CD4-positive, alpha-beta T cell treated with Interleukin-17A for 4 hours (primary cell): Measurements from ENCODE around the gene KLHL6.
A peak's percentile ranks its signal among the peaks of the same experiment; 100 is the strongest.
"Not testable (repeated sequence)": the region's sequence is repeated elsewhere in the genome, so short reads cannot be mapped to it uniquely, and the experiment has no call there.

Experiments used
- DNase-seq: peaks from one replicate; pipeline ENCODE4 v3.0.0-alpha.2; 2020; ENCODE audit warnings: mixed read lengths

KLHL6 gene, protein sequence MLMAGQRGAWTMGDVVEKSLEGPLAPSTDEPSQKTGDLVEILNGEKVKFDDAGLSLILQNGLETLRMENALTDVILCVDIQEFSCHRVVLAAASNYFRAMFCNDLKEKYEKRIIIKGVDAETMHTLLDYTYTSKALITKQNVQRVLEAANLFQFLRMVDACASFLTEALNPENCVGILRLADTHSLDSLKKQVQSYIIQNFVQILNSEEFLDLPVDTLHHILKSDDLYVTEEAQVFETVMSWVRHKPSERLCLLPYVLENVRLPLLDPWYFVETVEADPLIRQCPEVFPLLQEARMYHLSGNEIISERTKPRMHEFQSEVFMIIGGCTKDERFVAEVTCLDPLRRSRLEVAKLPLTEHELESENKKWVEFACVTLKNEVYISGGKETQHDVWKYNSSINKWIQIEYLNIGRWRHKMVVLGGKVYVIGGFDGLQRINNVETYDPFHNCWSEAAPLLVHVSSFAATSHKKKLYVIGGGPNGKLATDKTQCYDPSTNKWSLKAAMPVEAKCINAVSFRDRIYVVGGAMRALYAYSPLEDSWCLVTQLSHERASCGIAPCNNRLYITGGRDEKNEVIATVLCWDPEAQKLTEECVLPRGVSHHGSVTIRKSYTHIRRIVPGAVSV

GRCh38 chr3:183555541-183556081, at the start of gene KLHL6:
Gene KLHL6 (minus strand): TSS chr3:183555706. CDS start chr3:183555653, 53 bp downstream.
- peak; percentile 79 for DNase-seq

DNA sequence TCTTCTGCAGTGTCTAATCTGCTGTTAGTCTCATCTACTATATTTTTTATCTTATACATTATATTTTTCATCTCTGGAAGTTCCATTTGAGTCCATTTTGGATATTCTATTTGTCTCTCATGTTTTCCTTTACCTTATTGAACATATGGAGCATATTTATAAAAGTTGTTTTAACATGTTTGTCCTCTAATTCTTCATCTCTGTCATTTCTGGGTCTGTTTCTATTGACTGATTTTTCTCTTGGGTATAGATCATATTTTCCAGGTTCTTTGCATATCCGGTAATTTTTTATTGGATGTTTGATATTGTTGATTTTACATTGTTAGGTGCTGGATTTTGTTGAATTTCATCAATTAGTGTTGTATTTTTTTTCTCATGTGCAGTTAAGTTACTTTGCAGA, 42.5 kb upstream of the KLHL6 start:
- no peak for DNase-seq

DNA sequence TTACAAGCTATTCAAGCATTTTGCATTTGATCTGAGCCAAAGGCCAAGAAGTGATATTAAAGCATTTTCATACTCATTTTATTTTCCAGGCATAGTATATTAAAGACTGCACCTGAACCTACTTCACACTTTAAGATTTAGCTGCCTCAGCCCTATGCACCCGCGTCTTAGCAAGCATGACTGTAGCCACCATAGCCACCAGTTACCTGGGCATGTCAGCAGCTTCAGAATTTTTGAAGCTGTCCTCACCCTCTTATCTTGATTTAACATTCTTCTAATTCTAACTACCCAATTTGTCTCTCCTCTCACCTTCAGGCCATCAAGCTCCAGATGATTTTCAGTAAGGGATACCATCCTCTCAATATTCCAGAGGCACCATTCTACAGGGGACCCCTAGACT, 39.1 kb upstream of the KLHL6 start:
- DNase-seq: no peak

- DNase-seq: no peak
Observed at GRCh38 chr3:183592821-183593220, 37.3 kb upstream of the KLHL6 start.

DNA sequence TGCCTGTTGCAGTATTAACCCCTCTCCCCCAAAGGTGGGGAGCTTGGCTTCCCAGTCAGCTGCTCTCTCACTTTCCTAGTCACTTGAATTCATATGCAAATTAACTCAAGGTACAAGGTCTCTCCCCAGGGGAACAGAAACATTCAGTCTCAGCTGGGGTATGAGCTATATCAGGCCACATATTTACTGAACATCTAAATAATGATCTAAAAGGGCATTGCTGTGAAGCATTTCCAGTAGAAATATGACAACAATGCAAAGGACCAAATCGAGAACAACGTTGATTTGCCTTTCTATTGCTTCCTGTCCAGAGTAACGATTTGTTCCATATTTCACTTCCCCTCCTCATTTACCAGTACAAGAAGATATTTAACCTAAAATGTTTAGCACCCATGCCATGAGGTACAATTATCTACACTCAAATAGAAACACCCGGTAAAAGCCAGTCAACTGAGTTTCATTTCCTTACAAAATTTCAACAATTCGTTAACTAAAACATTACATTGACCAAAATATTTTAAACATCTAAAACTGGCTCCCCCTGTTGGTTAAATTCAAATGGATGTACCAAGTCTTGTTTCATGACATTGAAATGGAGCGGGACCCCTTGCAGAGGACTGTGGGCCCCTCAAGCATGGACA, 36.5 kb upstream of the KLHL6 start:
- DNase-seq: peak; percentile 9

- DNase-seq: no peak
Observed at GRCh38 chr3:183590442-183590841, 34.9 kb upstream of the KLHL6 start.

- peak; percentile 29 for DNase-seq
Observed at GRCh38 chr3:183587336-183587735, 31.8 kb upstream of the KLHL6 start.

GRCh38 chr3:183586477-183586876, 31.0 kb upstream of the KLHL6 start:
- DNase-seq: peak; percentile 58

DNA sequence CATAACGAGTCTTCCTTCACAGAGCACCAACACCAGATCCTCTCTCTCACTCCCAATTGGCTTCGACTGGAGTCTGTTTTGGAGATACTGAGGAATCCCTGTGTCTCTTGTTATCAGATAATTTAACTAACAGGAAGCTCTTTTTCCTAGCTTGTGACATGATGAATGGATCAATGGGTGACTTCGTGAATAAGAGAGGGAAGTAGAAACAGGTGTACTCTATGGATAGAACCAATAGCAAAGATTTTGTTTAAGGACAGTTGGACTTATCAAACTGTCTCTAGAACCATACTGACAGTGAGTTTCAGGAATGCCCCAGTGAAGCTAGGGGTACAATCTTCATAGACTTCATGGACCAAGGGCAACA, 29.4 kb upstream of the KLHL6 start:
- DNase-seq: no peak

GRCh38 chr3:183584246-183584913, 28.9 kb upstream of the KLHL6 start:
- DNase-seq: no peak

DNA sequence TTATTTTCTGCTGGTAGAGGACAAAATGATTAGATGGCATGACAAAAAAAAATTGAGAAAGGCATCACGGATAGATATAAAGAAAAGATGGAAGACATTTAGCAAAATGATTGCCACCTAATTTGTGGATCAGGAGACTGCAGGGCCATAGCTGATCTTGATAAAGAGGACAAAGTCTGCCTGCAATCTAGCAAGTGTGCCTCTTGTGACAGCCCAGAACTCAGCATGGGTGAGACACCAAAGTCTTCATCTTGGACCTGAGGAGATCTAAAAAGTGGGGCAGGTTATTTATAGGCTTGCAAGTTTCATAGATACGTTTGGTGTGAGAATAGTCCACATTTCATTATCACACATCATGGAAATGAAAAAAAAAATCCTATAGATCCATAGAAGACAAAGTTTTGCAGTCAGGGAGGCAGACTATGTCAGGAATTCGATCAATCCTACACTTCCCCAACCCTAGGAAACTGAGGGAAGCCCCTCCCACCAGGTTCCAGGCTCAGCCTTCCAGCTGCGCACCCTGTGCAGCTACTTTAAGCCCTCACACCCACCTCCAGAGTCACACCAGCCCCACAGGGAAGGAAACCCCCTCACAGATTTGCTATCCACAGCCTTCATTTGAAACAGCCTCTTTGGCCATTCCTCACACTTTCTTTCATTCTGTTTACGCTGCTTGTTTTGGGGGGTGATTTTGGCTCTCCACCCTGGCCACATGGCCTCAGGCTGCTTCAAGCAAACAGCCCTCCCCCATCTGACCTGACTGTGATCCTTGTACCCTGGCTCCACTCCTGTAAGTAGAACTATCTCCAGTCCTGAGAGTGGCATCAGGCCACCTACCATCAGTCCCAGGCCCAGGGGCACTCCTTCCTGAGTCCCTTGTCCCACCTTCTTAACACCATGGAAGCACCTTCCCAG, 28.1 kb upstream of the KLHL6 start:
- DNase-seq: no peak

- no peak for DNase-seq
Observed at GRCh38 chr3:183582161-183582560, 26.7 kb upstream of the KLHL6 start.

DNA sequence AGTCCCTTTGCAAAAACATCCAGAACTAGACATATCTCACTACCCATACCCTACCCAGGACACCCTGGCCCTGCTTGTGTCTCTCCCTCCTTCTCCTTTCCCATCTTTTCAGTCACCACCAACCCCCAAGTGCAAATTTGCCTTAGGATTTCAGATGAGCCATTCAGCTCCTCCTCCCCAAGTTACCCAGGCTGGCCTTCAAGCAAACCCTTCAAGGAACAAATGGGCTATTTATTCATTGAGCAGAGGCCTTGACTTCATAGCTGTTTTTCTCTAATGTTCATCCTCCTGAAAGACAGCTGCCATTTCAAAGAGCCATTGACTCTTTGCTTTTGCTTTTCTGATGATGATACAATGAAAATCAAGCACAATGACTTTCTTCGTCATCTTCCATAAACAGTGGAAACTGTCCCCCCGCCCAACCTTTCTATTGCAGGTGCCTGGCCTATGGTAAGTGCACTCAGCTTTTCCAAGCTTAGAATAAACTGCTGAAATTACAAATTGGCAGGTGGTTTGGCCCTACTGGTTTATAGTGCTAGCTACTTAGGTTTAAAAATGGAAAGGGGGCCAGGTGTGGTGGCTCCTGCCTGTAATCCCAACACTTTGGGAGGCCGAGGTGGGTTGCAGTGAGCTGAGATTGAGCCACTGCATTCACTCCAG, 26.1 kb upstream of the KLHL6 start:
- no peak for DNase-seq

DNA sequence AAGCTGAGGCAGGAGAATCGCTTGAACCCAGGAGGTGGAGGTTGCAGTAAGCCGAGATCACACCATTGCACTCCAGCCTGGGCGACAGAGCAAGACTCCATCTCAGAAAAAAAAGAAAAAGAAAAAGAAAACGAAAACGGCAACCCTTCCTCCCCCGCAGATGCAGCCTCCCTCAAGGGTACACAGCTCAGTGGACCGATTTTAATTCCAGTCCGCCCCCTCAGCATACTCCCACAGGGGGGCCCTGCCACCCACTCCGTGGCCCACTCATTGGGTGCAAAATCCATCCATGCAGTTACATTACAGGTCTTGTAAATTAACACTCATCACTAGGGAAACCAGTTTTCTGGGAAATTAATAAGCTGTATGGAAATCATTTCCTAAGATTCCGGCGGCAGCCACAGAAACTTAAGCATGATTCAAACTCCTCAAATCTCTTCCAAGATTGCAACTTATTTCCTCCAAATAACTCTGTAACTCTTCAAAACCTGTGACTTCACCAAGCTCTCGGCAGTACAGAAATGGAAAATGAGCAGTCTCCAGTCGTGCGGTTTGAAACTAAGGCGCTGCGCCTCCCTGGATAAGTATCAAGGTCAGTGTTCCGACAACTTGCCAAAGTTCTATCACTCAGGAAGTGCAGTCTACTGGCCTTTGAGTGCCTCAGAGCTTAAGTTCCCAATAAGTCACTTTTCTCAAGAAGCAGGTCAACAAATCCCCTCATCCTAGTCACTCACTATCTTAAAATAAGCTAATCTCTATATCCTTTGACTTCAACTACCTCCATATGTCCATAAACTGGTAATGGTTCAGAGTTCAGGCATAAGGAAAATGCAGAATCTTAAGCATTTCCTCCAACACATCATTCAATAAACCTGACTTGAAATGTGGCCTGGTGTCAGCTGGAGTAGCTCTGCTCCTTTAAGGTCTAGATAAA, 24.7 kb upstream of the KLHL6 start:
- DNase-seq: no peak

- DNase-seq: no peak
Observed at GRCh38 chr3:183578179-183578578, 22.7 kb upstream of the KLHL6 start.

DNA sequence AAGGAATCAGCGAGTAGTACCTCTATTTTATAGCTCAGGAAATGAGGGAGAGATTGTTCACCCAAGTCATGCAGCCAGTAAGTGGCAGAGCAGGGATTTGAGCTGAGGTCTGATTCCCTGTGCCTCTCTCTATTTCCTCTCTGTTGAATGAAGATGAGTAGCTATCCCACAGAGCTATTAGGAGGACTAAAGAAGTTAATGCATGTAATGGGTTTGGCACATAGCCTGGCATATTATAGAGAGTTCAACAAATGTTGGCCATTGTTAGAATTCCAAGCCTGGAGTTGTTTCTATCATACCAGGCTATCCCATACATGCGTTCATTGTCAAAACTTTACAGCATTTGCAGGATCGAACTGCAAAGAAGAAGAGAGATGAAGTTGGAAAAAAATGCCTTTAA, 21.8 kb upstream of the KLHL6 start:
- DNase-seq: no peak

DNA sequence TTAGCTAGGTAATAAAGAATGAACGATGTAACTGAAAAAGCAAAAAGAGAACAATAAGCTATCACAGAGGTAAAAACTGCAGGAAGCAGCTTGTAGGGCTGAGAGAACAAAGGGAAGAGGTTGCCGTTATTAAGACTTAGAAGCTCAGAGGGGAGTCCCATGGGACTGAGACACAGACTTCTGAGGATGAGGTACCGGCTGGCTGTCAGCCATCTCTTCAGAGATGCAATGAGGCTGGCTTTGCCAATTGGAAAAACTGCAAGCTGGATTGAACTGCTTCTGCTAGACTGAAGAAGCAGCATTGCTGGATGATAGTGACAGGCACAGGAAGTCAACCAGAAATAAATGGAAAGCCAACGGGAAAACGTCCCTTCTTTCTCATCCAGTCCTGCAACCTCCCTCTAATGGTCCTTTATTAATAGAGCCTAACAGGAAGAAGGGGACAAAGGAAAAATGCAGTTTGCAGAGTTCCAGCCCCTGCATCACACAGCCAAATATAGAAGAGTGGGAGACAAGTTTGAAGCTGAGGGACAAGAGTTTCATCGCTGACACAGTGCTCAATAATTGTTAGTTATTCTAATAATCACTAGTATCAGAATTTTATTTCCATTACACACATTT, 21.1 kb upstream of the KLHL6 start:
- DNase-seq: no peak

GRCh38 chr3:183572935-183573334, 17.4 kb upstream of the KLHL6 start:
- DNase-seq: no peak

- DNase-seq: not testable (repeated sequence)
Observed at GRCh38 chr3:183570191-183570590, 14.7 kb upstream of the KLHL6 start.

DNA sequence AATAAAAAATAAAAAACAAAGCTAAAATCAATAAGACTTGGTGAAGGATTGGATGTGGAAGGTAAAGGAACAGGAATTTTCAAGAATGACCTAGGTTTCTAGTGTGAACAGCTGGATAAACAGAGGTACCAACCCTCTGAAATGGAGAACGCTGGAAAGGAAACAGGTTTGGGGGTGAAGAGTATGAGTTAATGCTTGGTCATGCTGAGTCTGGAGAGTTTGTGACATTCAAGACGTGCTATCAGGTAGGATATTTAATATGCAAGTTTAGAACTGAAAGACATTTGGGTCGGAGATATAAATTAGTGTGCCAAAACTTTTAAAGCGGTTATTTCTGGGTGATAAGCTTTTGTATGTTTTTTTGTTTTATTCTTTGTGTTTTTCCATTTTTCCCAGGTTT, 11.4 kb upstream of the KLHL6 start:
- no peak for DNase-seq
